ENCODE measurements around the gene GDAP2. TPM values are rescaled to one million over a fixed set of nuclear protein-coding genes. Genes with fewer than 3 reads are reported as not detected.

Gene GDAP2
- polyA plus RNA-seq, 3 donors, result 17.8 to 28.7 (median 21.1) TPM

GRCh38 chr1:117815926-117816325 is 113.5 kb downstream of the GDAP2 start:
- TF ChIP-seq, protein P1, sequence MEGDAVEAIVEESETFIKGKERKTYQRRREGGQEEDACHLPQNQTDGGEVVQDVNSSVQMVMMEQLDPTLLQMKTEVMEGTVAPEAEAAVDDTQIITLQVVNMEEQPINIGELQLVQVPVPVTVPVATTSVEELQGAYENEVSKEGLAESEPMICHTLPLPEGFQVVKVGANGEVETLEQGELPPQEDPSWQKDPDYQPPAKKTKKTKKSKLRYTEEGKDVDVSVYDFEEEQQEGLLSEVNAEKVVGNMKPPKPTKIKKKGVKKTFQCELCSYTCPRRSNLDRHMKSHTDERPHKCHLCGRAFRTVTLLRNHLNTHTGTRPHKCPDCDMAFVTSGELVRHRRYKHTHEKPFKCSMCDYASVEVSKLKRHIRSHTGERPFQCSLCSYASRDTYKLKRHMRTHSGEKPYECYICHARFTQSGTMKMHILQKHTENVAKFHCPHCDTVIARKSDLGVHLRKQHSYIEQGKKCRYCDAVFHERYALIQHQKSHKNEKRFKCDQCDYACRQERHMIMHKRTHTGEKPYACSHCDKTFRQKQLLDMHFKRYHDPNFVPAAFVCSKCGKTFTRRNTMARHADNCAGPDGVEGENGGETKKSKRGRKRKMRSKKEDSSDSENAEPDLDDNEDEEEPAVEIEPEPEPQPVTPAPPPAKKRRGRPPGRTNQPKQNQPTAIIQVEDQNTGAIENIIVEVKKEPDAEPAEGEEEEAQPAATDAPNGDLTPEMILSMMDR (IDR thresholded peaks at IDR 0.05), result no peak
- H3K4me1 ChIP-seq (ENCODE audit: control insufficient read depth in 1 of 2, insufficient read depth in 2 of 2, low read length in 2 of 2), result no peaks in the 10 kb centered on the region
- Mint-ChIP-seq H3K9me3 (peaks cover 2 to 34% (median 12%) of the 10 kb centered on the region in 7 donors), H3K4me3 (no peak overlapping the region), H3K4me1 (no peaks in the 10 kb centered on the region), H3K27me3 (ENCODE audit: low read depth in 3 of 3) (peaks cover 0 to 2% (median 1%) of the 10 kb centered on the region in 3 donors), H3K27ac (no peak overlapping the region), H3K36me3 (no peaks in the 10 kb centered on the region)
- no peak overlapping the region for H3K27ac ChIP-seq (ENCODE audit: low read depth in 1 of 2, low read length in 2 of 2)
- H3K79me2 ChIP-seq (ENCODE audit: insufficient read depth, low read length), result no peaks in the 10 kb centered on the region
- WGBS (ENCODE audit: insufficient coverage), result 93% methylated on average over 8 of the region's 9 CpGs
- intact Hi-C loops (cut with micrococcal nuclease), result no loop called here
- no peak overlapping the region for H2AFZ ChIP-seq (ENCODE audit: insufficient read depth, low read depth, low read length, poor library complexity, severe bottlenecking)
- peaks cover 3 to 34% of the 10 kb centered on the region in 2 donors for H3K9me3 ChIP-seq (replicated peaks in 1 of 2; ENCODE audit: control insufficient read depth in 1 of 2, insufficient read depth in 1 of 2, low read length in 2 of 2)
- H3K36me3 ChIP-seq (replicated peaks in 1 of 2; ENCODE audit: control insufficient read depth in 1 of 2, insufficient read depth in 2 of 2, low read length in 2 of 2), result no peaks in the 10 kb centered on the region
- H3K9ac ChIP-seq (ENCODE audit: insufficient read depth, low read length, poor library complexity, severe bottlenecking), result no peak overlapping the region
- no peak overlapping the region for H3K4me2 ChIP-seq (replicated peaks; ENCODE audit: extremely low read depth, low read length, poor library complexity, severe bottlenecking)
- no peaks in the 10 kb centered on the region for H3K27me3 ChIP-seq (ENCODE audit: control insufficient read depth in 2 of 2, insufficient read depth in 2 of 2, low read length in 2 of 2)
- DNase-seq, result no peak
- H4K20me1 ChIP-seq (ENCODE audit: insufficient read depth, low read length), result no peaks in the 10 kb centered on the region
- H3K4me3 ChIP-seq (replicated peaks in 1 of 3; ENCODE audit: low read depth in 2 of 3, low read length in 3 of 3), result no peak overlapping the region

GRCh38 chr1:117814856-117815797 is 114.3 kb downstream of the GDAP2 start:
- H3K4me1 Mint-ChIP-seq, result no peaks in the 10 kb centered on the region
- Histone ChIP-seq H3K4me1 (ENCODE audit: control insufficient read depth in 1 of 2, insufficient read depth in 2 of 2, low read length in 2 of 2) (no peaks in the 10 kb centered on the region), H3K9me3 (replicated peaks in 1 of 2; ENCODE audit: control insufficient read depth in 1 of 2, insufficient read depth in 1 of 2, low read length in 2 of 2) (peaks cover 3 to 26% of the 10 kb centered on the region in 2 donors), H3K9ac (ENCODE audit: insufficient read depth, low read length, poor library complexity, severe bottlenecking) (no peak overlapping the region), H2AFZ (ENCODE audit: insufficient read depth, low read depth, low read length, poor library complexity, severe bottlenecking) (no peak overlapping the region), H3K4me3 (replicated peaks in 1 of 3; ENCODE audit: low read depth in 2 of 3, low read length in 3 of 3) (no peak overlapping the region), H3K36me3 (replicated peaks in 1 of 2; ENCODE audit: control insufficient read depth in 1 of 2, insufficient read depth in 2 of 2, low read length in 2 of 2) (no peaks in the 10 kb centered on the region), H4K20me1 (ENCODE audit: insufficient read depth, low read length) (no peaks in the 10 kb centered on the region), H3K79me2 (ENCODE audit: insufficient read depth, low read length) (no peaks in the 10 kb centered on the region), H3K27ac (ENCODE audit: low read depth in 1 of 2, low read length in 2 of 2) (no peak overlapping the region), H3K4me2 (replicated peaks; ENCODE audit: extremely low read depth, low read length, poor library complexity, severe bottlenecking) (no peak overlapping the region), H3K27me3 (ENCODE audit: control insufficient read depth in 2 of 2, insufficient read depth in 2 of 2, low read length in 2 of 2) (no peaks in the 10 kb centered on the region)
- intact Hi-C loops (cut with micrococcal nuclease), result no loop called here
- peaks cover 0 to 6% (median under 1%) of the 10 kb centered on the region in 3 donors for H3K27me3 Mint-ChIP-seq (ENCODE audit: low read depth in 3 of 3)
- no peaks in the 10 kb centered on the region for H3K36me3 Mint-ChIP-seq
- H3K9me3 Mint-ChIP-seq, result peaks cover 2 to 30% (median 5%) of the 10 kb centered on the region in 7 donors
- no peak overlapping the region for H3K4me3 Mint-ChIP-seq
- H3K27ac Mint-ChIP-seq, result no peak overlapping the region
- TF ChIP-seq, protein P1 (IDR thresholded peaks at IDR 0.05), result no peak
- no peak for DNase-seq
- WGBS (ENCODE audit: insufficient coverage), result 96% methylated on average over 3 of the region's 6 CpGs

Other genes with a start within 250 kb of the GDAP2 start
- 10 to 100 TPM in 1 of 3 donors, 1 to 10 TPM in 2; 4.3 to 13.0 (median 8.0) TPM for gene WDR3, start 118 bp upstream of the GDAP2 start, polyA plus RNA-seq

Data from CD14-positive monocyte (primary cell).